Measurements from ENCODE around the gene CRLF2. TPM values are rescaled to one million over a fixed set of nuclear protein-coding genes. Genes with fewer than 3 reads are reported as not detected.

CRLF2 gene
- total RNA-seq, 2 donors from 2014 or later, result not detected

GRCh38 chrX:1167466-1167865, 45.0 kb downstream of the CRLF2 start:
- intact Hi-C loops (cut with DNase I), result no loop called here
- WGBS, result 65% methylated on average over 4 of the region's 4 CpGs
- H3K27ac ChIP-seq, result no peak overlapping the region

GRCh38 chrX:1165535-1166196, 46.8 kb downstream of the CRLF2 start:
- H3K4me3 ChIP-seq, result no peak overlapping the region
- H3K4me1 ChIP-seq (replicated peaks), result no peaks in the 10 kb centered on the region
- DNase-seq (ENCODE audit: low spot score), result no peak
- no peaks in the 10 kb centered on the region for H3K36me3 ChIP-seq
- 23% methylated on average over 12 of the region's 12 CpGs for WGBS
- no peak overlapping the region for H3K27ac ChIP-seq
- H3K27me3 ChIP-seq (replicated peaks; ENCODE audit: insufficient read depth), result no peaks in the 10 kb centered on the region
- H3K9me3 ChIP-seq, result no peaks in the 10 kb centered on the region
- intact Hi-C loops (cut with DNase I), result no loop called here
- TF ChIP-seq CTCF (IDR thresholded peaks at IDR 0.05), result no peak
- no peak for TF ChIP-seq POLR2AphosphoS5 (IDR thresholded peaks at IDR 0.05)
- TF ChIP-seq POLR2A (IDR thresholded peaks at IDR 0.05), result no peak

More at GRCh38 chrX:1167466-1167865, 45.0 kb downstream of the CRLF2 start:
- Histone ChIP-seq H3K4me3 (no peak overlapping the region), H3K27me3 (replicated peaks; ENCODE audit: insufficient read depth) (no peaks in the 10 kb centered on the region), H3K4me1 (replicated peaks) (no peaks in the 10 kb centered on the region), H3K9me3 (no peaks in the 10 kb centered on the region), H3K36me3 (no peaks in the 10 kb centered on the region)
- no peak for TF ChIP-seq POLR2A (IDR thresholded peaks at IDR 0.05)
- no peak for TF ChIP-seq CTCF (IDR thresholded peaks at IDR 0.05)
- no peak for TF ChIP-seq POLR2AphosphoS5 (IDR thresholded peaks at IDR 0.05)
- no peak for DNase-seq (ENCODE audit: low spot score)

- intact Hi-C loops (cut with DNase I), result no loop called here
- no peaks in the 10 kb centered on the region for H3K9me3 ChIP-seq
- H3K27ac ChIP-seq, result no peak overlapping the region
- H3K27me3 ChIP-seq (replicated peaks; ENCODE audit: insufficient read depth), result no peaks in the 10 kb centered on the region
- H3K4me1 ChIP-seq (replicated peaks), result no peaks in the 10 kb centered on the region
- no peak overlapping the region for H3K4me3 ChIP-seq
- no peak for DNase-seq (ENCODE audit: low spot score)
- TF ChIP-seq CTCF (IDR thresholded peaks at IDR 0.05) (no peak), POLR2A (IDR thresholded peaks at IDR 0.05) (no peak), POLR2AphosphoS5 (IDR thresholded peaks at IDR 0.05) (no peak)
- 27% methylated on average over 18 of the region's 18 CpGs for WGBS
- no peaks in the 10 kb centered on the region for H3K36me3 ChIP-seq
Observed at GRCh38 chrX:1164322-1165288, 47.8 kb downstream of the CRLF2 start.

- no peak overlapping the region for H3K27ac ChIP-seq
- no peak for TF ChIP-seq POLR2A (IDR thresholded peaks at IDR 0.05)
- TF ChIP-seq POLR2AphosphoS5 (IDR thresholded peaks at IDR 0.05), result no peak
- WGBS, result 81% methylated on average over 11 of the region's 11 CpGs
- DNase-seq (ENCODE audit: low spot score), result no peak
- no peak overlapping the region for H3K4me3 ChIP-seq
- intact Hi-C loops (cut with DNase I), result no loop called here
- H3K4me1 ChIP-seq (replicated peaks), result no peaks in the 10 kb centered on the region
- no peaks in the 10 kb centered on the region for H3K27me3 ChIP-seq (replicated peaks; ENCODE audit: insufficient read depth)
- H3K9me3 ChIP-seq, result no peaks in the 10 kb centered on the region
- no peaks in the 10 kb centered on the region for H3K36me3 ChIP-seq
Observed at GRCh38 chrX:1163231-1163630, 49.2 kb downstream of the CRLF2 start.

- WGBS, result 74% methylated on average over 10 of the region's 10 CpGs
- H3K9me3 ChIP-seq, result no peaks in the 10 kb centered on the region
- H3K4me3 ChIP-seq, result no peak overlapping the region
- H3K36me3 ChIP-seq, result no peaks in the 10 kb centered on the region
- no peaks in the 10 kb centered on the region for H3K4me1 ChIP-seq (replicated peaks)
- intact Hi-C loops (cut with DNase I), result no loop called here
- TF ChIP-seq POLR2A (IDR thresholded peaks at IDR 0.05) (no peak), CTCF (IDR thresholded peaks at IDR 0.05) (no peak), POLR2AphosphoS5 (IDR thresholded peaks at IDR 0.05) (no peak)
- no peak for DNase-seq (ENCODE audit: low spot score)
- no peak overlapping the region for H3K27ac ChIP-seq
- no peaks in the 10 kb centered on the region for H3K27me3 ChIP-seq (replicated peaks; ENCODE audit: insufficient read depth)
Observed at GRCh38 chrX:1162119-1162916, 50.1 kb downstream of the CRLF2 start.
